ENCODE results near the gene HOXA9. TPM values are rescaled to one million over a fixed set of nuclear protein-coding genes. Genes with fewer than 3 reads are reported as not detected.

HOXA9 gene
- total RNA-seq, 2 experiments from 2014 or later, result not detected

GRCh38 chr7:27146491-27147198, 18.7 kb downstream of the HOXA9 start:
- peaks cover 50% of the 10 kb centered on the region for H3K27me3 Mint-ChIP-seq
- H3K4me1 Mint-ChIP-seq, result peaks cover 12% of the 10 kb centered on the region
- ChIA-PET CTCF (no interaction called here), POLR2A (no interaction called here)
- no peaks in the 10 kb centered on the region for H3K9me3 Mint-ChIP-seq
- DNase-seq, result no peak
- no peak overlapping the region for H3K4me3 Mint-ChIP-seq
- H3K36me3 Mint-ChIP-seq (ENCODE audit: low read depth), result peaks cover 3% of the 10 kb centered on the region
- no peak overlapping the region for H3K27ac Mint-ChIP-seq

- no peak overlapping the region for H3K4me3 Mint-ChIP-seq
- no peak for DNase-seq
- H3K4me1 Mint-ChIP-seq, result peaks cover 5% of the 10 kb centered on the region
- no peak overlapping the region for H3K27ac Mint-ChIP-seq
- ChIA-PET POLR2A (no interaction called here), CTCF (no interaction called here)
- H3K36me3 Mint-ChIP-seq (ENCODE audit: low read depth), result no peaks in the 10 kb centered on the region
- peaks cover 43% of the 10 kb centered on the region for H3K27me3 Mint-ChIP-seq
- no peaks in the 10 kb centered on the region for H3K9me3 Mint-ChIP-seq
These were observed 19.4 kb downstream of the HOXA9 start for GRCh38 chr7:27145914-27146412.

GRCh38 chr7:27145165-27145913, 20.0 kb downstream of the HOXA9 start:
- CTCF ChIA-PET, result interaction anchor here (1.5 kb wide), 1 partner anchor 18 kb away, joined by 3 read pairs; no protein-coding TSS in a partner anchor

GRCh38 chr7:27144781-27145164, 20.6 kb downstream of the HOXA9 start:
- Mint-ChIP-seq H3K4me3 (no peak overlapping the region), H3K27ac (no peak overlapping the region), H3K27me3 (peaks cover 33% of the 10 kb centered on the region), H3K9me3 (no peaks in the 10 kb centered on the region), H3K4me1 (peaks cover 2% of the 10 kb centered on the region), H3K36me3 (ENCODE audit: low read depth) (no peaks in the 10 kb centered on the region)
- no peak for DNase-seq
- CTCF ChIA-PET, result interaction anchor here (1.5 kb wide), 1 partner anchor 18 kb away, joined by 3 read pairs; no protein-coding TSS in a partner anchor
- POLR2A ChIA-PET, result no interaction called here

More at GRCh38 chr7:27145165-27145913, 20.0 kb downstream of the HOXA9 start:
- Mint-ChIP-seq H3K36me3 (ENCODE audit: low read depth) (no peaks in the 10 kb centered on the region), H3K9me3 (no peaks in the 10 kb centered on the region), H3K27ac (no peak overlapping the region), H3K27me3 (peaks cover 38% of the 10 kb centered on the region), H3K4me1 (peaks cover 2% of the 10 kb centered on the region), H3K4me3 (no peak overlapping the region)
- POLR2A ChIA-PET, result no interaction called here
- no peak for DNase-seq

DNA sequence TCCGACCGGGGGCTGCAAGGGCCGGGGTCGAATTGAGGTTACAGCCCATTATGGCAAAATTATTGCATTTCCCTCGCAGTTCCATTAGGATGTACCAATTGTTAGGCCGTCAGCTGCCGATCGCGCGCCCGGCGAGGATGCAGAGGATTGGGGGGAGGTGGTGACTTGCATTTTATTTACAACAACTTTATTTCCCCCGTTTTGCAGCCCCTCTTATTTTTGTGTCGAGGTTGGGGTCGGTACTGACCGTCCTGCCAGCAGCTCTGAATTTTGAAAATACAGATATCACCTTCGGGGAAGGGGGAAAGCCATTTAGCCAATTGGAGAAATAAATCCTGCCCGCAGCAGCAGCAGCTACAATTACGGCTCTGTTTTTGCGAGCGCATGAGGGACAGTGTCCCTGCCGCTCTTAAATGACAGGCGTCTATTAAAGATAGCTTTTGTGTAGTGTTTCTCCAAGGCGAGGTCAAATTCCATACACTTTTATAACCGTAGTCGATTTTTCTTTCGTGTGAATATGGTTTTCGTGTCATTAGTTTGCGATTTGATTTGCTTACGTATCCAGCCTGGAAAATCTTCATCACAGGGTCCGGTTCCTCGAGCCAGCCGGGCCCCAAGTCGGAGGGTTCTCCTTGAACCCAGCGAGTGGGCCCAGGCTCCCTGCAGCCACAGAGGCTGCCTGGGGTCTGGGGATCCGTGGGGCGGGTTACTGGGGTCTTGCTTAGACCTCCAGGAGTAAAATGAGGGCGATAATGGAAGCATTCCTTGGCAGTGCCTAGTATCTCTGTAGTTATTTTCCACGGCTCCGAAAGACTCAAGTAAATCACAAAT, 21.2 kb downstream of the HOXA9 start:
- H3K27me3 Mint-ChIP-seq, result peaks cover 28% of the 10 kb centered on the region
- no peak overlapping the region for H3K27ac Mint-ChIP-seq
- POLR2A ChIA-PET, result no interaction called here
- peaks cover 2% of the 10 kb centered on the region for H3K4me1 Mint-ChIP-seq
- no peak overlapping the region for H3K4me3 Mint-ChIP-seq
- H3K36me3 Mint-ChIP-seq (ENCODE audit: low read depth), result no peaks in the 10 kb centered on the region
- no peak for DNase-seq
- no peaks in the 10 kb centered on the region for H3K9me3 Mint-ChIP-seq
- CTCF ChIA-PET, result interaction anchor here (0.9 to 1.5 kb wide), 2 partner anchors 19 to 465 kb away, joined by 3 read pairs; no protein-coding TSS in a partner anchor

DNA sequence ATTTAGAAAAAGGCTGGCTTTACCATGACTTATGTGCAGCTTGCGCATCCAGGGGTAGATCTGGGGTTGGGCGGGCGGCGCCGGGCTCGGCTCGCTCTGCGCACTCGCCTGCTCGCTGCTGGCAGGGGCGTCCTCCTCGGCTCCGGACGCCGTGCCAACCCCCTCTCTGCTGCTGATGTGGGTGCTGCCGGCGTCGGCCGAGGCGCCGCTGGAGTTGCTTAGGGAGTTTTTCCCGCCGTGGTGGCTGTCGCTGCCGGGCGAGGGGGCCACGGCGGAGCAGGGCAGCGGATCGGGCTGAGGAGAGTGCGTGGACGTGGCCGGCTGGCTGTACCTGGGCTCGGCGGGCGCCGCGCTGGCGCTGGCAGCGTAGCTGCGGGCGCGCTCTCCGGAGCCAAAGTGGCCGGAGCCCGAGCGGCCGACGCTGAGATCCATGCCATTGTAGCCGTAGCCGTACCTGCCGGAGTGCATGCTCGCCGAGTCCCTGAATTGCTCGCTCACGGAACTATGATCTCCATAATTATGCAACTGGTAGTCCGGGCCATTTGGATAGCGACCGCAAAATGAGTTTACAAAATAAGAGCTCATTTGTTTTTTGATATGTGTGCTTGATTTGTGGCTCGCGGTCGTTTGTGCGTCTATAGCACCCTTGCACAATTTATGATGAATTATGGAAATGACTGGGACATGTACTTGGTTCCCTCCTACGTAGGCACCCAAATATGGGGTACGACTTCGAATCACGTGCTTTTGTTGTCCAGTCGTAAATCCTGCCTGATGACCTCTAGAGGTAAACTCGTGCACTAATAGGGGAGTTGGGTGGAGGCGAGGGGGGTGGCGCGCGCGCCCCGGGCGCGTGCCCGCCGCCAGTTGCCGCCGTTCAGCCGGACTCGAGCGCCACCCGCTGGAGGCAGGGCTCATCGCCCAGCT, 22.1 kb downstream of the HOXA9 start, which contains the start of gene HOXA5:
Gene HOXA5, minus strand, starts transcription at position 659 of the 927 bp plus-strand sequence. Its CDS starts 74 bp downstream, at position 585.
- POLR2A ChIA-PET, result no interaction called here
- H3K4me3 Mint-ChIP-seq, result no peak within 1 kb of the TSS
- H3K9me3 Mint-ChIP-seq, result no peaks in the 10 kb centered on the region

GRCh38 chr7:27142580-27143022, 22.7 kb downstream of the HOXA9 start:
- DNase-seq, result no peak
- no peaks in the 10 kb centered on the region for H3K36me3 Mint-ChIP-seq (ENCODE audit: low read depth)
- CTCF ChIA-PET, result interaction anchor here (2.0 kb wide), 1 partner anchor 8 kb away, joined by 7 read pairs; no protein-coding TSS in a partner anchor
- H3K4me3 Mint-ChIP-seq, result no peak overlapping the region
- H3K27me3 Mint-ChIP-seq, result peaks cover 25% of the 10 kb centered on the region
- H3K27ac Mint-ChIP-seq, result no peak overlapping the region
- POLR2A ChIA-PET, result no interaction called here
- H3K9me3 Mint-ChIP-seq, result no peaks in the 10 kb centered on the region
- H3K4me1 Mint-ChIP-seq, result no peaks in the 10 kb centered on the region

More for the DNA sequence above, 22.1 kb downstream of the HOXA9 start, which contains the start of gene HOXA5:
- DNase-seq, result no peak
- H3K4me1 Mint-ChIP-seq, result peaks cover 2% of the 10 kb centered on the region
- peaks cover 24% of the 10 kb centered on the region for H3K27me3 Mint-ChIP-seq
- H3K36me3 Mint-ChIP-seq (ENCODE audit: low read depth), result no peaks in the 10 kb centered on the region
- H3K27ac Mint-ChIP-seq, result no peak within 1 kb of the TSS
- CTCF ChIA-PET, result interaction anchor here (0.9 to 1.5 kb wide), 2 partner anchors 20 to 464 kb away, joined by 3 read pairs; no protein-coding TSS in a partner anchor

- Mint-ChIP-seq H3K4me1 (no peaks in the 10 kb centered on the region), H3K36me3 (ENCODE audit: low read depth) (no peaks in the 10 kb centered on the region), H3K27me3 (peaks cover 25% of the 10 kb centered on the region), H3K27ac (no peak overlapping the region), H3K4me3 (no peak overlapping the region), H3K9me3 (no peaks in the 10 kb centered on the region)
- DNase-seq, result no peak
- ChIA-PET POLR2A (no interaction called here), CTCF (interaction anchor here (2.0 kb wide), 1 partner anchor 8 kb away, joined by 7 read pairs; no protein-coding TSS in a partner anchor)
These were observed 23.3 kb downstream of the HOXA9 start for GRCh38 chr7:27141923-27142579.

- ChIA-PET CTCF (interaction anchor here (2.0 kb wide), 1 partner anchor 9 kb away, joined by 7 read pairs; no protein-coding TSS in a partner anchor), POLR2A (no interaction called here)
- H3K9me3 Mint-ChIP-seq, result no peaks in the 10 kb centered on the region
- H3K36me3 Mint-ChIP-seq (ENCODE audit: low read depth), result no peaks in the 10 kb centered on the region
- no peaks in the 10 kb centered on the region for H3K4me1 Mint-ChIP-seq
- H3K27me3 Mint-ChIP-seq, result peaks cover 24% of the 10 kb centered on the region
- no peak overlapping the region for H3K4me3 Mint-ChIP-seq
- no peak for DNase-seq
- no peak overlapping the region for H3K27ac Mint-ChIP-seq
These were observed 24.0 kb downstream of the HOXA9 start for GRCh38 chr7:27141137-27141922.

DNA sequence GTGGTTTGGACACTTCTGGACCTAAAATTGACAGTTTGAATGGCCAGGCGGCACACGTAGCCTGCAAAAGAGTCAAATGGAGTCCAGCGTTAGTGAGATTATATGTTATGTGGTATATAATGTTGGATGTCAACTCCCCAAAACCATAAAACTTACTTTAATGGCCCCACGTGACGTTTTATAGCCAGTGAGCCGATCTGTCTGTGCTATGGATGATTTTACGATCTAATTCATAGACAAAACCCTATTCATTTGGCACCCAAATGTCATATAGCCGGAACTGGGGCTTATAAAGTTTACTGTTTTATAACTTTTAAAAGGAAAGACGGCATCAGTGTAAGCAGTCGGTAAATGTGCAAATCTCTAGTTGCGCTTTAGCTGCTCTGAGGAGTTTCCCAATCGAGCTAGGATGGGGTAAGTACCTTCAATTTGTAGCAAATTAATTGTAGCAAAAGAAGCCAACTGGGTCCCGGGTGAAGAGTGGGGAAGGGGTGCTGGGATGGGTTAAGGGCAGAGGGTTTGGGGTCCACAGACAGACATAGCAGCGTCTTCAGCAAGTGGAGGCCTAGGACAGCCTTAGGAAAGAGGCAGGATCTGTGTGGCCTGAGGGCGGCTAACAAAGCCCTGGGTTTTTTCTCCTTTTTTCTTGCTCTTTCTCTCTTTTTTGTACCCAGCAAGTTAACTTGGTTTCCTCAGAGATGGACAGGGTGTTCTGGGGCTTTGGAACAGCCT, 25.0 kb downstream of the HOXA9 start:
- Mint-ChIP-seq H3K4me1 (peaks cover 4% of the 10 kb centered on the region), H3K27ac (no peak overlapping the region), H3K4me3 (no peak overlapping the region), H3K9me3 (no peaks in the 10 kb centered on the region), H3K36me3 (ENCODE audit: low read depth) (no peaks in the 10 kb centered on the region), H3K27me3 (peaks cover 30% of the 10 kb centered on the region)
- DNase-seq, result no peak
- CTCF ChIA-PET, result interaction anchor here (2.0 kb wide), 1 partner anchor 10 kb away, joined by 7 read pairs; no protein-coding TSS in a partner anchor
- POLR2A ChIA-PET, result no interaction called here

All from activated CD4-positive, alpha-beta memory T cell treated with anti-CD3 and anti-CD28 coated beads, Interleukin-2, amount 10 ng/mL, durations not matched to agents 7 days and 5 days (primary cell).